HEK293 (cell line): Measurements from ENCODE around the gene TRAFD1.

ENCODE experiments used
- CTCF ChIA-PET: fragments of 350-600 bp; formaldehyde crosslinking; extraction: SDS; loops from one replicate; lab custom pipeline; 2021; ENCODE audit warnings: antibody characterized with exemption; lab: Yijun Ruan, JAX
- POLR2A ChIA-PET: fragments of 300-600 bp; formaldehyde crosslinking; extraction: SDS; loops from one replicate; lab custom pipeline; 2020; ENCODE audit warnings: antibody characterized with exemption, inconsistent platforms; lab: Yijun Ruan, JAX
- H3K27ac ChIP-seq: fragments of 200-500 bp; sonication (Bioruptor generic); 2 replicates; pipeline ENCODE4 v1.5.1; 2014; ENCODE audit warnings: low read depth, low read length, control low read depth, inconsistent platforms; ENCODE audit errors: extremely low read depth
- H3K36me3 ChIP-seq, 2 experiments: fragments of 200-500 bp in 1 of 2; sonication (Bioruptor generic) in 1 of 2; 1 replicate in 1 of 2; 2 replicates in 1 of 2; pipeline ENCODE4 v1.5.1; 2014 to 2017; ENCODE audit warnings: inconsistent platforms in 2 of 2, low read length in 2 of 2; ENCODE audit not compliant: control insufficient read depth in 2 of 2, insufficient read depth in 1 of 2
- H3K4me1 ChIP-seq: fragments of 200-500 bp; sonication (Bioruptor generic); 2 replicates; pipeline ENCODE4 v1.5.1; 2014; ENCODE audit warnings: mild to moderate bottlenecking, low read length, inconsistent platforms; ENCODE audit not compliant: control insufficient read depth, insufficient read depth
- H3K4me3 ChIP-seq: 2 replicates; pipeline ENCODE4 v1.5.1; 2011; ENCODE audit warnings: low read depth, mild to moderate bottlenecking, control low read depth, low read length, moderate library complexity
- H3K9me3 ChIP-seq: fragments of 200-500 bp; sonication (Bioruptor generic); 2 replicates; pipeline ENCODE4 v1.5.1; 2014; ENCODE audit warnings: low read depth, low read length, inconsistent platforms; ENCODE audit not compliant: control insufficient read depth, insufficient read depth
- GLIS1 ChIP-seq: fragments of 450-650 bp; formaldehyde crosslinking; IDR thresholded peaks from 2 replicates; pipeline ENCODE4 v1.5.1; 2016; ENCODE audit warnings: missing biosample characterization, missing genetic modification characterization
- MYNN ChIP-seq: fragments of 450-650 bp; formaldehyde crosslinking; IDR thresholded peaks from 2 replicates; pipeline ENCODE4 v1.5.1; 2016; ENCODE audit warnings: missing biosample characterization, missing genetic modification characterization, borderline replicate concordance
- OSR2 ChIP-seq: fragments of 450-650 bp; formaldehyde crosslinking; IDR thresholded peaks from 2 replicates; pipeline ENCODE4 v1.5.1; 2016; ENCODE audit warnings: missing biosample characterization, missing genetic modification characterization
- OVOL3 ChIP-seq: fragments of 450-650 bp; formaldehyde crosslinking; IDR thresholded peaks from 2 replicates; pipeline ENCODE4 v1.5.1; 2016; ENCODE audit warnings: missing biosample characterization, missing genetic modification characterization
- PATZ1 ChIP-seq: fragments of 450-650 bp; formaldehyde crosslinking; IDR thresholded peaks from 2 replicates; pipeline ENCODE4 v1.5.1; 2016; ENCODE audit warnings: missing biosample characterization, missing genetic modification characterization
- PBX3 ChIP-seq: sonication (generic); formaldehyde crosslinking; IDR thresholded peaks from 2 replicates; pipeline ENCODE4 v1.8.1; 2022; ENCODE audit warnings: mild to moderate bottlenecking, moderate library complexity, missing genetic modification reagents
- SALL2 ChIP-seq: fragments of 450-650 bp; formaldehyde crosslinking; IDR thresholded peaks from 2 replicates; pipeline ENCODE4 v1.5.0; 2017; ENCODE audit warnings: missing biosample characterization, mild to moderate bottlenecking, missing genetic modification characterization, borderline replicate concordance
- YY2 ChIP-seq: fragments of 450-650 bp; formaldehyde crosslinking; IDR thresholded peaks from 2 replicates; pipeline ENCODE4 v1.5.1; 2016; ENCODE audit warnings: missing biosample characterization, missing genetic modification characterization
- ZBTB11 ChIP-seq: fragments of 450-650 bp; formaldehyde crosslinking; conservative IDR thresholded peaks from 2 replicates; pipeline ENCODE4 v1.5.1; 2016; ENCODE audit warnings: low read depth, missing biosample characterization, missing genetic modification characterization
- ZFP37 ChIP-seq: fragments of 450-650 bp; formaldehyde crosslinking; IDR thresholded peaks from 2 replicates; pipeline ENCODE4 v1.5.1; 2016; ENCODE audit warnings: missing biosample characterization, missing genetic modification characterization
- ZNF10 ChIP-seq: fragments of 450-650 bp; formaldehyde crosslinking; IDR thresholded peaks from 2 replicates; pipeline ENCODE4 v1.5.1; 2017; ENCODE audit warnings: missing biosample characterization, missing genetic modification characterization
- ZNF112 ChIP-seq: fragments of 450-650 bp; formaldehyde crosslinking; IDR thresholded peaks from 2 replicates; pipeline ENCODE4 v1.5.0; 2017; ENCODE audit warnings: missing biosample characterization, missing genetic modification characterization
- ZNF184 ChIP-seq: fragments of 450-650 bp; IDR thresholded peaks from 2 replicates; pipeline ENCODE4 v1.5.1; 2018; ENCODE audit warnings: missing biosample characterization, mild to moderate bottlenecking, missing genetic modification characterization
- ZNF2 ChIP-seq: fragments of 450-650 bp; formaldehyde crosslinking; IDR thresholded peaks from 2 replicates; pipeline ENCODE4 v1.5.1; 2016; ENCODE audit warnings: missing biosample characterization, missing genetic modification characterization
- ZNF302 ChIP-seq: fragments of 450-650 bp; formaldehyde crosslinking; IDR thresholded peaks from 2 replicates; pipeline ENCODE4 v1.5.1; 2016; ENCODE audit warnings: missing biosample characterization, missing genetic modification characterization, low read depth
- ZNF423 ChIP-seq: fragments of 450-650 bp; formaldehyde crosslinking; IDR thresholded peaks from 2 replicates; pipeline ENCODE4 v1.5.1; 2016; ENCODE audit warnings: missing biosample characterization, missing genetic modification characterization
- ZNF777 ChIP-seq: fragments of 450-650 bp; formaldehyde crosslinking; IDR thresholded peaks from 2 replicates; pipeline ENCODE4 v1.5.1; 2017; ENCODE audit warnings: missing biosample characterization, missing genetic modification characterization, borderline replicate concordance
- ZNF830 ChIP-seq: fragments of 450-650 bp; IDR thresholded peaks from 2 replicates; pipeline ENCODE4 v1.5.0; 2018; ENCODE audit warnings: missing biosample characterization, missing genetic modification characterization, low read depth, mild to moderate bottlenecking, moderate library complexity

The TRAFD1 gene

DNA sequence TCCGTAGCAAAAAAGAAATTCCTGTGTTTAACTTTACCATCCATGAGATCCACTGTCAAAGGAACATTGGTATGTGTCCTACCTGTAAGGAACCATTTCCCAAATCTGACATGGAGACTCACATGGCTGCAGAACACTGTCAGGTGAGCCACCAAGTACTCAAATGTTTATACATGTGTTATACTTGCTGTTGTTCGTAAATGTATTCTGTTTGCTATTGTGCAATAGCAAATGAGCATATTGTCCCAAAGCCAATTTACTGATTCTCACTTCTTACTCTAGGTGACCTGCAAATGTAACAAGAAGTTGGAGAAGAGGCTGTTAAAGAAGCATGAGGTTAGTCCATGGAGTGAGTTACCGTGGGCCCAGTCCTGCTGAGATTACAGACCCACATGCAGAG, 9.4 kb downstream of the TRAFD1 start:
- TF ChIP-seq ZNF112 (tag by site-specific recombination) (no peak), ZBTB11 (tag by site-specific recombination) (no peak), MYNN (tag by site-specific recombination) (no peak)
- H3K9me3 ChIP-seq: no peaks in the 10 kb centered on the region
- no peaks in the 10 kb centered on the region for H3K4me1 ChIP-seq
- H3K4me3 ChIP-seq: no peak overlapping the region
- no peak overlapping the region for H3K27ac ChIP-seq
- peaks cover 47 to 73% of the 10 kb centered on the region in 2 experiments for H3K36me3 ChIP-seq
- CTCF ChIA-PET: interaction anchor here (0.6 kb wide), 1 partner anchor 63 kb away, joined by 3 read pairs; no protein-coding TSS in a partner anchor
- POLR2A ChIA-PET: no interaction called here

- Histone ChIP-seq H3K4me1 (no peaks in the 10 kb centered on the region), H3K36me3 (peaks cover 85 to 93% of the 10 kb centered on the region in 2 experiments), H3K27ac (no peak overlapping the region), H3K9me3 (no peaks in the 10 kb centered on the region), H3K4me3 (no peak overlapping the region)
- CTCF ChIA-PET: no interaction called here
- no peak for TF ChIP-seq ZNF2 (tag by site-specific recombination)
- TF ChIP-seq ZNF184 (tag by site-specific recombination): no peak
- TF ChIP-seq OVOL3: no peak
- TF ChIP-seq PBX3: no peak
- TF ChIP-seq ZFP37 (tag by site-specific recombination): no peak
- no peak for TF ChIP-seq ZNF302
- no peak for TF ChIP-seq GLIS1
- TF ChIP-seq ZNF423 (tag by site-specific recombination): no peak
- TF ChIP-seq OSR2: no peak
- no peak for TF ChIP-seq PATZ1 (tag by site-specific recombination)
- TF ChIP-seq YY2 (tag by site-specific recombination): no peak
- no peak for TF ChIP-seq ZNF10 (tag by site-specific recombination)
- no peak for TF ChIP-seq ZNF830 (tag by site-specific recombination)
- TF ChIP-seq ZNF777 (tag by site-specific recombination): no peak
- no peak for TF ChIP-seq SALL2 (tag by site-specific recombination)
- POLR2A ChIA-PET: interaction anchor here (1.7 kb wide), 1 partner anchor 14 kb away, joined by 9 read pairs; no protein-coding TSS in a partner anchor
Measured at GRCh38 chr12:112140728-112141127, 15.4 kb downstream of the TRAFD1 start.
